Right ventricle myocardium superior (tissue), 1 donor: ENCODE measurements around the gene ANK2. TPM values are rescaled to one million over a fixed set of nuclear protein-coding genes. Genes with fewer than 3 reads are reported as not detected.

Experiments
- ATAC-seq: fragments of 200-7000 bp; cut with Tn5 transposase; one replicate; pipeline ENCODE4 v1.9.1; 2020; ENCODE audit warnings: mild to moderate bottlenecking; ENCODE audit not compliant: poor library complexity
- DNase-seq: peaks from one replicate; pipeline ENCODE4 v3.0.0-alpha.2; 2020
- intact Hi-C: fragments of 100-400 bp; cut with DNase I; formaldehyde crosslinking; loops from one replicate; pipeline ENCODE4 v1.11.2; 2022
- total RNA-seq: library from RNA; stranded (reverse); fragmentation: NEBNext Ultra II Directional; extraction: Animal tissue kit (Norgen Biotek cat#: 25700); gene quantifications from one replicate; pipeline ENCODE4 v1.2.1, GENCODE V29; 2021
- donor health status: DM: no; HTN: yes; CAD: no; lungs with severe emphysema.

The ANK2 gene
- total RNA-seq, 1 donor from 2014 or later, result 289 TPM

DNA sequence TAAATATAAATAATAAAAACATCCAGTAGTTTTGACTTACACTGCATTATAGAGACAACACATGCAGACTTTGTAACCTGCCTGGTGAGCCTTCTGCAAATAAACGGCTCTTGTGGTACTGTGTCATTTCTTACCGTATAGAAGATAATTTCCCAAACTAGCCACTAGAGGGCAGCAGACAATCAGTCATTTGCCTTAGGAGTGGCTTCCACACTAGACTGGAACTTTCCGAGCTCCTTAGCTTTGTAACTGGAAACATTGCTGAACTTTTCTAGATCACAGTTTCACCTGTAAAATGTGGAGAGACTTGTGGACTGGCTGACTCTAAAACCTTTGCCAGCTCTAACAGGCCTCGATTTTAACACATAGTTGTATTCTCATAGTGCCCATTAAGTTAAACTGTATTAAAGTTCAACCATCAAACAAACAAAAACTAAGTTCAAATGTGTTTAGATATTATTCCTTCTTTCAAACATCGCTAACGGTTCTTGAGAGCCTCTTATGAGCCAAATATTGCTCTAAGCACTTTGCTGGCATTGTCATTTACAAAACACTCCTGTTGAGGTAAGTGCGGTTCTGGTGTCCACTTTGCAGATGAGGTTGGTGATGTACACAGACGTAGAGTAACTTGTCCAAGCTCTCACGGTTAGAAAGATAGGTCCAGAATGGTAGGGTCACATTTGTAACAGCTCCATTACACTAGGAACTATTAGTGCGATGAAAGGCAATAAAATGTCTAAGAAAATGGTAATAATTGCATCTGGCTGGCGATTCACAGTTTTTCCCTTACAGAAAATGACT, 345.5 kb downstream of the ANK2 start:
- peak; percentile 97 for ATAC-seq
- no peak for DNase-seq
- intact Hi-C loops, result loop anchor here (5.0 to 10.0 kb wide), 4 partner anchors 37 to 680 kb away; partner anchors contain the start of gene CAMK2D

DNA sequence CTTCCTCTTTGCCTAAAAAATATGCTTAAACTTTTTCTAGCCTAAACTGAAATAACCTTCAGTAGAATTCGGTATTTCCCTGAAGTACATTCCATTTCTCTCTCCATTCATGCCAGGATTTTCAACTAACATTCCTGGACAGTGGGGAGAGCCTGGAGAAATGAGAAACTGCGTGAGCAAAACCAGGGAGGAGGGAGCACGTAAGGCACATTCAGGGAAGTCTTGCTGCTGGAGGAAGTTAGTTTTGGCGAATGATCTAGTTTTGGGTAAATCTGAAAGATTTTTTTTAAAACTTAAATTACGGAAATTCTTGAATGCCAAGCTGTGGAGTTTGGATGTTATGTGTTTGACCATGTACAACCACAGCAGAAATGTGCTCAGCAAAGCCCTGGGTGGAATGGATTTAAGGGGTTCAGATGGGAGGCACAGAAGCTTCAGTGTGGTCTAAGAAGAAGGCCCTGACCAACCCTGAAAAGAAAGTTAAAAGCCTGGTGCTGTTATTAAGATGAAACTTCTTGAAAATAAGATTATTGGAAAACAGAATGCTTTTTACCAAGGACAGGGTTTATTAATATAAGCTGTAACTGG, 347.8 kb downstream of the ANK2 start:
- DNase-seq (no peak), ATAC-seq (peak; percentile 65)
- intact Hi-C loops, result loop anchor here (5.0 to 10.0 kb wide), 3 partner anchors 35 to 678 kb away; no protein-coding TSS in a partner anchor

GRCh38 chr4:113398441-113399143, 349.1 kb downstream of the ANK2 start:
- intact Hi-C loops, result loop anchor here (5.0 to 10.0 kb wide), 3 partner anchors 34 to 676 kb away; no protein-coding TSS in a partner anchor
- DNase-seq (no peak), ATAC-seq (no peak)

DNA sequence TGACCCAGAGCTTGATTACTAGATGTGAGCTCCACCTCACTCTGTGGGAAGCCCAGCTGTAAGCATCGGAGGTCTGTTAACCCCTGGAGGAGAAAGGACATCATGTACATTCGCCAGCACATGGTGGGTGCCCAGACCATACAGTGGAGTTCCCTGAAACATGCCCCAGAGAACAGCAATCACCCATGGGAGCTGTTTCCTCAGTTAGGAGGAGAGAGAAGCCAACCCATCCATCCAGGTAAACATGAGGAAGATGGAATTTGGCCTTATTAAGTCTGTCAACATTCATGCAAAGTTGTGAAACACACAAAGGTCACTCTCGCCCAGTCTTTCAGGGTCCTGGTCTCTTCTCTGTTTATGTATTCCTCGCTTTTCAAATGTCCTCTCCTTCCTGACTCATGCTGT, 354.7 kb downstream of the ANK2 start:
- ATAC-seq, result no peak
- no peak for DNase-seq
- intact Hi-C loops, result no loop called here

DNA sequence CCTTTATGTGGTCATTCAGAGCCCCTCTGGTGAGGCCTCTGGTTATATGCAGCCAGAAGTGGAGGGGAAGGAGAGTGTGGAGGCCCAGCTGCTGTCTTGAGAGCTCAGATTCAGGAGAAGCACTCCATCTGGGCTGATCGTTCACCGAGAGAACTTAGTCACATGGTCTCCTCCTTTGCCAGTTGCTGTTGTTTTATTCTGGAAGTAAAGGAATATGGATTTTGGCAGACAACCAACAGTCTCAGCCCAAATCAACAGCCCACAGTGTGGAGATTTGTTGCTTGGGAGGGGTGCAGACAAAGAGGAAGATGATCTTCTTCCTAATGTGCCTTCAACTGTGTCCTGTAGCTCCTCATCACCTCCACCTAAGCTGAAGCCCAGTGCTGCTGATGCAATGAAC, 355.4 kb downstream of the ANK2 start:
- intact Hi-C loops, result no loop called here
- ATAC-seq (peak; percentile 61), DNase-seq (no peak)

DNA sequence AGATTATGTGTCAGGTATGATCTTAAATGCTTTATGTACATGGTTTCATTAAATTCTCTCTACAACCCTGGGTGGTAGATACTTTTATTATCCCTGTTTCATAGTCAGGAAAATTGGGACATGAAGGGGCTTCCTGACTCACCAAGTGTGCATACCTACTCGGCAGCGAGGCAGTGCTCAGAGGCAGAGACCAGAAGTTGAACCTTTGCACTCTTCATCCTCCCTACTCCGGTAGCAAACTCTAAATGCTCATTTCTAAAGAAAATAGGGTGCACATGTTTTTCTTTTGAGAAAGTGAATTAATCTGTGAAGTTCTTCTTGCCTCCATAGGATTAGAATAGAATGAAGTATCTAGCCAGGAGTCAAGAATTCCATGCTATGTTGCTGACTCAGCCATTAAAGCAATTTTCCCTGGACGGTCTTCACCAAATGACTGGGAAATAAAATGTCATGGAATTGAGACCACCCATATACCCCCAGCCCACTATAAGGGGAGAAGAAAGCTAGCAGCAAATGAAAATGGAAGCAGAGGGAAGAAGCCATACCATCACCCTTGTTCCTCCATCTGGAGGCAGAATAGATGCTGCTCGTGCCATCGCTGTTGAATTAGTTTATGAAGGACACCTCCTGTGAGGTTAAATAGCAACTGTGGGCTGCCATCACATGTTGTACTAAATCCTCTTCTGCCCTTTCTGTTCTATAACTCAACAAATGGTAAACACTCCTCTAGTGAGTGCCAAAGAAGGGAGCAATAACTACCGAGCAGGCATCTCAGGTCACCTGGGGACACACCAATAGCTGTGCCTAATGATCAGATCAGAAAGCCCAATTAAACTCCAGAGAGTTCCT, 356.6 kb downstream of the ANK2 start:
- ATAC-seq, result no peak
- intact Hi-C loops, result no loop called here
- DNase-seq, result no peak

DNA sequence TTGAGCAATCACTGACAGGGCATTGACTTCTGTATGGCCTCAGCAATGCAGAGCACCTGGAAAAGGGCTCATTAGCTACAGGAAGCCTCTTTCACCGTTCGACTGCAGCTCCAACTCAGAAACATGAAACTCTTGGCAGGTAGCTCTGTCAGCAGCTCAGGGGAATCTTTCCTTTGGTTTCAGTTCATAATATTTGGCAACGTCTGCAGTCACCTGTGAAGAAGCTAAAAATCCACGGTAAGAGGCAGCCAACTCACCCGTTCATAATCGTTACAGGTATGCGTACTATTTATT, 357.2 kb downstream of the ANK2 start:
- intact Hi-C loops, result no loop called here
- DNase-seq, result no peak
- no peak for ATAC-seq

DNA sequence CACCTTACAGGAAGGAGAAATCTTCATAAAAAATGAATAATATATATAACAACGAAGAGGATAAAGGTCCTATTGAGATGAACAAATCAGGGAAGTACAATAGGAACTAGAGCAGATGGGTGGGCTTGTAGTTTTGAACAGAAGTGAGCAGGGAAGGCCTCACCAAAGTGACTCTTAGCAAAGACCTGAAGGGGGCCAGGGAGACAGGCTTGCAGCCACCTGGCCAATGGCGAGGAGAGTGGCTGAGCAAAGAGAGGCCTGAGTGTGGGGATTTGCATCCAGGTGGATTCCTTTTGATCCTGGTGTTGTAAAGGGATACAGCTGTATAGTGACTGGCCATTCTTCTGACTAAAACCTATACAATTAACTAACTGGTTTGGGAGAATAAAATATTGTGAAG, 358.0 kb downstream of the ANK2 start:
- no peak for DNase-seq
- ATAC-seq, result no peak
- intact Hi-C loops, result no loop called here

- ATAC-seq (no peak), DNase-seq (no peak)
- intact Hi-C loops, result no loop called here
Measured at GRCh38 chr4:113409181-113409580, 359.7 kb downstream of the ANK2 start.

GRCh38 chr4:113410686-113411085, 361.2 kb downstream of the ANK2 start:
- ATAC-seq, result no peak
- intact Hi-C loops, result no loop called here
- no peak for DNase-seq

- peak; percentile 31 for ATAC-seq
- intact Hi-C loops, result no loop called here
- DNase-seq, result no peak
Measured at GRCh38 chr4:113411496-113411938, 362.1 kb downstream of the ANK2 start.

- DNase-seq, result no peak
- ATAC-seq, result no peak
- intact Hi-C loops, result no loop called here
Measured at GRCh38 chr4:113419631-113420030, 370.2 kb downstream of the ANK2 start.

GRCh38 chr4:113420938-113421337, 371.5 kb downstream of the ANK2 start:
- intact Hi-C loops, result no loop called here
- DNase-seq (no peak), ATAC-seq (no peak)

DNA sequence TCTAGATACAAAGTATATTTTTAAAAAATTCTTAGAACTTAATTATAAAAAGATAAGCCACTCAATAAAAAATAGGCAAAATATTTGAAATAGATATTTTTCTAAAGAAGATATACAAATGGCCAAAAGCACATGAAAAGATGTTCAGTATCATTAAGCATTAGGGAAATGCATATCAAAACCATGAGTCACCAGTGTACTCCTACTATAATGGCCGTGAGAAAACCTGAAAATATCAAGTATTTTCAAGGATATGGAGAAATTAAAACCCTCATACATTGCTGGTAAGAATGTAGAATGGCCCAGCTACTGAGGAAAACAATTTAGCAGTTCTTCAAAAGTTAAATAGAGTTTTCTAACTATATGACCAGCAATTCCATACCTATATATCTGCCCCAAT, 374.2 kb downstream of the ANK2 start:
- DNase-seq (no peak), ATAC-seq (no peak)
- intact Hi-C loops, result no loop called here

- intact Hi-C loops, result loop anchor here (5.0 kb wide), 1 partner anchor 36 kb away; no protein-coding TSS in a partner anchor
- ATAC-seq (no peak), DNase-seq (no peak)
Measured at GRCh38 chr4:113433116-113433515, 383.7 kb downstream of the ANK2 start.
